Stimulated activated CD8-positive, alpha-beta memory T cell treated with anti-CD3 and anti-CD28 coated beads, Interleukin-12 subunit alpha, Interleukin-12 subunit beta, amount 100 ng/mL, for 24 hours (primary cell): ENCODE measurements around the gene SHROOM3.

Experiments used
- DNase-seq: peaks from one replicate; pipeline ENCODE4 v3.0.0-alpha.2; 2020; ENCODE audit errors: extremely low read depth

Gene SHROOM3

GRCh38 chr4:76624241-76624681, 189.2 kb downstream of the SHROOM3 start:
- DNase-seq: no peak

- no peak for DNase-seq
These were observed 190.1 kb downstream of the SHROOM3 start for GRCh38 chr4:76624931-76625715.

GRCh38 chr4:76626686-76627465, 191.8 kb downstream of the SHROOM3 start:
- DNase-seq: no peak

GRCh38 chr4:76628251-76628650, 193.2 kb downstream of the SHROOM3 start:
- no peak for DNase-seq

- DNase-seq: no peak
These were observed 195.7 kb downstream of the SHROOM3 start for GRCh38 chr4:76630741-76631140.

DNA sequence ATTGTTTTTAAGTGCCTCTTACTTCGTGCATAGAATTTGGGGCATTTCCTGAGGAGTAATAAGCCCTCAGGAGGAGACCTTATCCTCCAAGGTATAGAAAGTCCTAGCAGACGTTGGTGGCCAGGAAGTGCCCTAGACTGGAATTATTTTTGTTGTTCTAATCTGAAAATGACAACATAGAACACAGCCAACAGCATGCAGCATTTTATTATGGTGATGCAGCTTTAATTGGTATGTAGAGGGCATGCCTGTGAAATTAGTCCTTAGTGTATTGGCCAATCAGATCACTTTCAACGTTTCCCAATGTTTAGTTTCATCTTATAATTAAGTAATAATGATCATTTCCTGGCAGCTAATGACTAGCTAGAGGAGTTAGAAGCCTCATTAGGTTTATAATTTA, 199.2 kb downstream of the SHROOM3 start:
- no peak for DNase-seq

GRCh38 chr4:76637712-76638361, 202.8 kb downstream of the SHROOM3 start:
- DNase-seq: no peak

- DNase-seq: no peak
These were observed 204.3 kb downstream of the SHROOM3 start for GRCh38 chr4:76639288-76639687.

DNA sequence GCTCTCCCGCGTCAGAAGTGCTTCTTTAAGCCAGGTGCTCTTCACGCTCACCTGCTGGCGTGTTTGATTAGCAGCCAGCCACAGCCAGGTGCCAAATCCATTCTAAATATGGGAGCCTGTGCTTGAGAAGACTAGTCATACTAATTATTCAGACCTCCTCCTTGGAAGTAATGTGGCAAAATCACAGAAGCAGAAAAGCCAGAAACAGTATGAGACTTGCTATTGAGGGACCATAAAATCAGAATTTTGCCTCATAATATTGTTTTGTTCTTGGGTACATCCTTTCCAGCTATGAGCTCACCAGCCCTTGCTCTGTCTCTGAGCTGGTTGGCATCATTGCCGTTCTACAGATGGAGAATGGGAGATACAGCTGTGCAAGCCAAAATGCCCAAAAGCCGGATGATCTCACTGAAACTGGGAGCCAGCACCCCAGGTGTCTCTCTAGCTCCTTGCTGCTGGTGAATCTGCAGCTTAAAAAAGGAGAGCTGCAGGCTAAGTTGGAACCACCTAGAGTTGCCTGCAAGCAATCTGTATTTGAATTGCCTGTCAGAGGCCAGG, 205.4 kb downstream of the SHROOM3 start:
- DNase-seq: no peak

- no peak for DNase-seq
These were observed 206.3 kb downstream of the SHROOM3 start for GRCh38 chr4:76641351-76641750.

GRCh38 chr4:76641758-76642157, 206.7 kb downstream of the SHROOM3 start:
- no peak for DNase-seq

GRCh38 chr4:76644831-76645485, 209.9 kb downstream of the SHROOM3 start:
- no peak for DNase-seq

DNA sequence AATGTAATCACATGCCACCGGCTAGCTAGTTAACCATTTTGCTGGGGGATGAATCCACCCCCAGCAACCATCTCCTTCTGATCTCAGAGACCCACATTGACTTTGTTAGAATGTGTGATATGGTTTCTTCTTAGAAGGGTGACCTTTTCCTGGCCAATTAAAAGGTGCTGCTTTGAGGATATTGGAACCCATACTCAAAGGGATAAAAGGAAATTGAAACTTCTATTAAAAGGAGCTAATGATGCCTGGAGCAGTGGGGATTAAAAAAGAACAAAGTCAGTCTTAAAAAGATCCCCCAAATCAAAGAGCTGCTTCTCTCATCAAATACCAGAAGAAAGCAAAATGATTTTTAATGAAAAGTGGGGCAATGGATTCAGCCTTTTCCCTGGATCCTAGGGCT, 214.1 kb downstream of the SHROOM3 start:
- no peak for DNase-seq

- DNase-seq: no peak
These were observed 216.6 kb downstream of the SHROOM3 start for GRCh38 chr4:76651616-76652015.

GRCh38 chr4:76652389-76652788, 217.4 kb downstream of the SHROOM3 start:
- no peak for DNase-seq

GRCh38 chr4:76654084-76654483, 219.1 kb downstream of the SHROOM3 start:
- DNase-seq: no peak

DNA sequence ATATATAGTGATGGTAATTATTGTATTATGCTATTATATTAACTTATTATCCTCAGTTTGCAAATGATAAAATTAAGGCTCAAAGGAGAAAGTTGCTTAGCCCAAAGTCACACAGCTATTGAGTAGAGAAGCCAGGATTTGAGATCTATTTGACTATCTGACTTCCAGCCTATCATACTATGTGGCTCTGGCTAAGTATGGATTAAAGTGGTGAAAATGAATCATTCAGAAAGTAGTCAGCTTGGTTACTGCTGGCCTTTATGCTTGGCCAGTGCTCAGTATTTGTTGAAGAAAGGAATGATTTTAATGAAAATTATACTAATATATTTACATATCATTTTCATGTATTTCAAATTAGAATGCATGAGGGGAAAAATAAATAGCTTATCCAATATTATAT, 219.8 kb downstream of the SHROOM3 start:
- no peak for DNase-seq

- no peak for DNase-seq
These were observed 220.8 kb downstream of the SHROOM3 start for GRCh38 chr4:76655566-76656479.

DNA sequence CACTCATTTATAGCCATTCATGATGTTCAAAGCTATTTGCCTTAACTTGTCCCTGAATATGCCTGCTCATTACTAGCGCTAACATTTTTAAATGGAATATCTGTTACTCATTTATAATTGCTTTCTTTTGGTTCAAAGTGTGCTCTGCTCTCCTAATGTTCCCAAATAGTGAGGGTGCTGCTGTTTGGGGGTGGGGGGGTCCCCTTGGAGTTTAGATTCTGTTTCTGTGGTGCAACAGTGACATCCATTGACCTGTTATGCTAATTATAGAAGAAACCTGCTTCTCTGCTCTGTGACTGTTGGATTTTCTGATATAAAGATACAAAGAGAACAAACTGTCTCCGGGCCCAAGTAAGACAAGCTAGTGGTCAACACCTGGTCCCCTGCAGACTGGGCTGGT, 222.4 kb downstream of the SHROOM3 start:
- DNase-seq: no peak

GRCh38 chr4:76658231-76659102, 223.4 kb downstream of the SHROOM3 start:
- no peak for DNase-seq
